Hematopoietic multipotent progenitor cell treated with erythropoietin and hydrocortisone succinate and interleukin-3 and kit ligand, for 4 days (in vitro differentiated cells): ENCODE measurements around the gene TMEM89.

Source experiments
- DNase-seq: peaks from one replicate; pipeline ENCODE4 v3.0.0-alpha.2; 2015

The TMEM89 gene

GRCh38 chr3:48621461-48621869, at the start of gene TMEM89:
TSS of gene TMEM89 (minus strand) at chr3:48621769. CDS start at chr3:48621756, 13 bp downstream.
- no peak for DNase-seq

DNA sequence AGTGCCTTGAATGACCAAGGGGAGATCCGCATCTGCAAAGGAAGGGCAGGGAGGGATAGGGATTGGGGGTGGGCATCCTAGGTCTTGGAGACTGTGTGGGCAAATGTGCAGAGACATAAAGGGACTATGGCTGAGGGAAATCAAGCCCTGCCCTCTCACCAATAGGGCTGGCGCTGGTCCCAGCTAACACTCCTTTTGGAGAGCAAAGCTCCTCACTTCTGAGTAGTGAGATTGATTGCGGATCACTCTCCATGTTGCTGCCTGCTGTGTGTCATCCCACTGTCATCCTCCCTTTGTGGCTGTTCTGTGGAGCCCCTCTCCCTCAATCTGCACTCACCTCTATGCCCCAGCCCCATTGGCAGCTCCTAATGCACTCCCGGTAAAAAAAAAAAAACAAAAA, 43.4 kb upstream of the TMEM89 start:
- no peak for DNase-seq

DNA sequence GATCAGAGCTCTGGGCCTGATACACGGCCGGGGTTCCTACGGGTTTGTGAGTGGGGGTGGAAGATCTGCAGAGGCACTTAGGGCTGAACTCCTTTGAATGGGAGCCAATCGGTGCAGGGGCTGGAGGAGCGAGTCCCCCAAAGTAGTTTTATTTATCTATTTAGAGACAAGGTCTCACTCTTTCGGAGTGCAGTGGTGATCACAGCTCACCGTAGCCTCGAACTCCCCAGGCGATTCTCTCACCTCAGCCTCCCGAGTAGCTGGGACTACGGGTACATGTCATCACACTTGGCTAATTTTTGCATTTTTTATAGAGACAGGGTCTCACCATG, 42.7 kb upstream of the TMEM89 start:
- DNase-seq, result no peak

- DNase-seq, result peak; percentile 99
These were observed 42.1 kb upstream of the TMEM89 start for GRCh38 chr3:48663489-48664312.

GRCh38 chr3:48662753-48663488, 41.4 kb upstream of the TMEM89 start, which contains the start of gene CELSR3:
TSS of gene CELSR3 (minus strand) at chr3:48662886. CDS start at chr3:48662634, 252 bp downstream.
- DNase-seq, result peak; percentile 90

GRCh38 chr3:48662145-48662752, 40.7 kb upstream of the TMEM89 start:
- peak; percentile 22 for DNase-seq

DNA sequence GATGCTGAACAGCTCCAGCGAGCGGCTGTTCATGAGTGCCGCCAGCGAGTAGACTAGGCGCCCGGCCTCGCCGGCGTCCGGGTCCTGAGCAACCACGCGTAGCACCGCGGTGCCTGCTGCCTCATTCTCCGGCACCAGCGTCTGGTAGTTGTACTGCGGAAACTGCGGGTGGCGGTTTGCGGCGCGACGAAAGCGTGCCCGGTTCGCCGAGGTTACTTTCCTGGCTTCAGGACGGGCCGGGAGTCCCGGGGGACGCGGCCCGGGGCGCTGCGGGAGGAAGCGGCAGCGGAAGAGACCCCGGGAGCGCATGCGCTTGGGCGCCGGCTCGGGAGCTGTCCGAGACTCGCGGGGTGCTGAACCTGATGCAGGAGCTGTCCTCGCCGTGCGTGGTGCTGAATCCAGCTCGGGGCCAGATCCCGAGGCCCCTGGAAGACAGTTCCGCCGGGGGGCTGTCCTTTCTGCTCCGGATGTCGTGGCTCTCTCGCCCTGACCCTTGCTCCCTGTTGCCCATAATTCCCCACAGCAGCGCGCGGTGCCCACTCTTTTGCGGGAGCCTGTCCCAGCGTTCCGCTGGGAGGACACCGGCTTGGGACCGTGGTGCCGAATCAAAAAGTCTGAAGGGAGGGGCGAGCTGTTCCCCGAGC, 40.1 kb upstream of the TMEM89 start:
- DNase-seq, result peak; percentile 81

DNA sequence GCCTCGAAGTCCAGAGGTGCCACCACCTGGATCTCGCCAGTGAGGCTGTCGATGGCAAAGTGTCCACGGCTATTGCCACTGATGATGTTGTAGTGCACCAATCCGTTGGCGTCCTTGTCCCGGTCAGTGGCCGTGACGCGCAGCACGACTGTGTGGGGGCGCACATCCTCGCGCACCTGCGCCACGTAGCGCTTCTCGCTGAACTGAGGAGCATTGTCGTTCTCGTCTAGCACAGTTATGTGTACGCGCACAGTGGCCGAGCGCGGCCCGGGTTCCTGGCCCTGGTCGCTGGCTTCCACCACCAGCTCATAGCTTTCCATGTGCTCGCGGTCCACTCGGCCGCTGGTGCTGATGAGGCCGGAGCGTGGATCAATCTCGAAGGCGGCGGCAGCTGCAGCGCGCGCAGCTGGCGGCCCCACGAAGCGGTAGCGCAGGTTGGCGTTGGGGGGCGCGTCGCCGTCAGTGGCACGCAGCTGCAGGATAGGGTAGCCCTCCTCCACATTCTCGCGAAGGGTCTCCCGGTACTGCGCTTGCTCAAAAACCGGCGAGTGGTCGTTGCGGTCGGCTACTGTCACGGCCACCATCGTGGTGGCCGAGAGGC, 39.3 kb upstream of the TMEM89 start:
- DNase-seq, result no peak

GRCh38 chr3:48656841-48657281, 35.3 kb upstream of the TMEM89 start:
- peak; percentile 45 for DNase-seq

GRCh38 chr3:48656061-48656840, 34.7 kb upstream of the TMEM89 start:
- DNase-seq, result peak; percentile 93

- peak; percentile 48 for DNase-seq
These were observed 34.0 kb upstream of the TMEM89 start for GRCh38 chr3:48655606-48656005.

DNA sequence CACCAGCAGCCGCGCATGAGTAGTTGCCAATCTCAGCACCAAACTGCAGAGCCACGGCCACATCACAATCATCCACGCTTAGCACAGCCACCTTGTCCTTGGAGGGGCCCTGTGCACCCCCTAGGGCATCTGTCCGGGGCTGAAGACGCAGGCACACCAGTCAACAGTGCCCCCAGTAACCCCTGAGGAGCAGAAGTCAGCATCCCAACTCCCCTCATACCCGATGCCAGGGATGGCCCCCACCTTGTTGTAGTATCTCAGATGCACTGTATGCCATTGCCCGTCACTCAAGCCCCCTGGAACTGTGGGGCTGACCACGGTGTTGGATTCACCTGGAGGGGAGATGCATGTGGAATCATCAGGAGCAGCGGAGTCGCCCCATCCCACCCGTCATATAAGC, 33.5 kb upstream of the TMEM89 start:
- no peak for DNase-seq

DNA sequence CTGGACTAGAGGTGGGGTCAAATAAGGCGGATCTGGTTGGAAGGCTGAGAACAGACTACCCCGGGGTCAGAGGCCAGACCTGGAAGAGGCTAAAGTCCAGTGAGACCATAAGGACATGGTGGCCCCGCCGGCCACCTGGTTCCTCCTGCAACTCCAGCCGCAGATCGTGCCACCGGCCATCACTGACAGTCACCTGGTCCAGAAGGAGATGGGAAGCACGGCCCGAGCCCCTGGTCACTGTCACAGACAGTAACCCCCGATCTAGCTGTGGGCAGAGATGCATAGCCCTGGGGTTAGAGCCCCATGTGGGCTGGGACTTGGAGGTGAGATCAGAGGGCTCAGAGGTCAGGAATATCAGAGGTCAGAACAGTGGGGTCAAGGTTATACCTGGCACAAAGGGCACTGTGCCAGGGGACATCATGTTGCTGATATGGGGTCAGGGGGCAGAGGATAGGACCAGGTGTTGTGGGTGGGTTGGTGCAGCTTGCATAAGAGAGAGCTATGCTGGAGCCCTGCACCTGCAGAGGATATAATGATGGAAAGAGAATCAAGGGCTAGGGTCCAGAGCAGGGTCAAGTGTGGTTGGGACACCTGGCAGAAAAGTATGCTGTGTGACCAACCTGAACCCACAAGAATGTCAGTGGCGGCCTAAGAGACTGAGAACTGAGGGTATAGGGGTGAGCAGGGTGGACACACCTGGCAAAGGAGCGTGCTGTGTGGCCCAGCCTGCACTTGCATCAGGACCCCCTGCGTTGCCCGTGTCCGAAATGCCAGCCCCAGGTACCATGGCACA, 31.6 kb upstream of the TMEM89 start:
- no peak for DNase-seq

GRCh38 chr3:48651771-48652170, 30.2 kb upstream of the TMEM89 start:
- no peak for DNase-seq

DNA sequence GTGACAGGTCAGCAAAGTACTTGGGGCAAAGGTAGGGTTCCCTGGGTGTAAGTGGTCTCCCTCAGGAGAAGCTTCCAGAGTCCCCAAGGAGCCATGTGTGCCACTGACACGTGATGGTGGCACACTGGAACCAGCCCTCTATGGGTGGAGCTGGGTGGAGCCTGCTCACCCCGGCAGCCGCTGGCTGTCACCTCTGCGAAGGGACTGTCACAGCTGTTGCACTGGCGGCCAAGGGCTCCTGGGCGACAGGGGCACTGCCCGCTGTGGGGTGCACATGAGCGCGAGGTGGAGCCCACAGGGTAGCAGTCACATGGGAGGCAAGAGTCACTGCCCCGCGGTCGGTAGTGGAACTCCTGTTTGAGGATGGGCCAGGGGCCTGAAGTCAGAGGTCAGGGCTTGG, 29.2 kb upstream of the TMEM89 start:
- DNase-seq, result peak; percentile 19

DNA sequence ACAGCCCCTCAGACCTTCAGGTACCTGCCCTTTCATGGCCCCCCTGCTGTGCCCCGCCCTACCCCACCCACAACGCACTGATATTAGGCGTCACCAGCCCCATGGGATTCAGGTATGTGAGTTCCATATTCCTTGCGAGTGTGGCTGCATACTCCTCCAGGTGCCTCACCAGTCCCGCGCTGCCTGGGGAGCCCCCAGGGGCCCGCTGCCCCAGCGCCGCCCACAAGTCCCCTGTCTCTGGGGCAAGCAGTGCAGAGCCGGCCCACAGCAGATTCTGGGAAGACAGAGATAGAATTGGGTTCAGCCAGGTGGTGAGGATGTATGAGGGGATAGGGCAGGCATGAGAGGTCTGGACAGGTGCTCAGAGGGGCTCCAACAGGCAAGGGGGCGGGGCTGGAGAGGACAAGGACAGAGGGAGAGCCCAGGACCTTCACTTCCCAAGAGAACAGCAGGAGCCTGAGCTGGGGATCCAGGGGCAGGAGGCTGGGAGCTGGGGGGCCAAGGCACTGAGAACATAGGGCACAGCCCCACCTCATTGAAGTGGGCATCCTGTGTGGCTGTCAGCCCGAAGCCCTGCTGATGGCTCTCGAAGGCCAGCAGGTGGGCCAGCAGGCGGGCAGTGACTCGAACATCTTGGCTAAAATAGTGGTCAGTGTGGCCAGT, 26.8 kb upstream of the TMEM89 start:
- DNase-seq, result no peak

GRCh38 chr3:48647714-48648113, 26.1 kb upstream of the TMEM89 start:
- no peak for DNase-seq

DNA sequence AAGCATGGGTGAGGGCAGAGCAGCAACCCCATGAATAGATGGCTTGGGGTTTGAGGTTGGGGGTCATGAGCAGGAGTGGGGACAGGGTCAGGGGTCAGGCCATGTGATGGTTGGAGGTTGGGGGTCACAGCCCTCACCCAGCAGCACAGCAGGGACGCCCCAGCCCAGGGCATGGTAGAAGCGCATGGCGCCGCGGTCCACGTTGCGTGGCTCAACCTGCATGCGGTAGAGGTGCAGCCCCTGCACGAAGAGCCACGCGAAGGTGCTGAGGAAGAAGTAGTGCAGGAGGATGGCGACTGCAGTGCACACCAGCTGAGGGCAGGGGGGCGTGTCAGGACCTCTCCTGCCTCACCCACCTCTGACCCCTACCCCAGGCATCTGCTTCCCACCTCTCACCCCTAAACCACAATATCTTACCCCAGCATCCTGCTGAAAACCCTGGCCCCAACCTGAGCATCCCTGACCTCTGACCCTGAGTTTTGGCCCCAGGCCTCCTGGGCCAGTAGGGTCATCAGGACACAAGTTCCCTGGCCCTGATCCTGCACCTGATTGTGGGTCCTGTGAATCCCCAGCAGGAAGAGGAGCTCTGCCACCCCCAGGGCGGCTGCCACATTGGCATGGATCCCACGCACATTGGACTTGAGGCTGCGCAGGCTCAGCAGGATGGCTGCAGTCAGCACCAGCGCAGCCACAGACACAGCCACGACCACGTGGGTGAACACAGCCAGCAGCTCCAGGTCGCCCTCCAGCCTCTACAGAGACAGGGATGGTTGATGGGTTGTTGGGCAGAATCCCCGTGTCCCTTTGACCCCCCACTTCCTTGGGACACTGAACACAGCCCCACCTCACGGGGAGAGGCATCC, 23.6 kb upstream of the TMEM89 start:
- DNase-seq, result no peak

GRCh38 chr3:48642605-48643004, 21.0 kb upstream of the TMEM89 start:
- no peak for DNase-seq

- DNase-seq, result no peak
These were observed 19.8 kb upstream of the TMEM89 start for GRCh38 chr3:48641396-48641795.
